ENCODE measurements around the gene WNT5A.

WNT5A gene

DNA sequence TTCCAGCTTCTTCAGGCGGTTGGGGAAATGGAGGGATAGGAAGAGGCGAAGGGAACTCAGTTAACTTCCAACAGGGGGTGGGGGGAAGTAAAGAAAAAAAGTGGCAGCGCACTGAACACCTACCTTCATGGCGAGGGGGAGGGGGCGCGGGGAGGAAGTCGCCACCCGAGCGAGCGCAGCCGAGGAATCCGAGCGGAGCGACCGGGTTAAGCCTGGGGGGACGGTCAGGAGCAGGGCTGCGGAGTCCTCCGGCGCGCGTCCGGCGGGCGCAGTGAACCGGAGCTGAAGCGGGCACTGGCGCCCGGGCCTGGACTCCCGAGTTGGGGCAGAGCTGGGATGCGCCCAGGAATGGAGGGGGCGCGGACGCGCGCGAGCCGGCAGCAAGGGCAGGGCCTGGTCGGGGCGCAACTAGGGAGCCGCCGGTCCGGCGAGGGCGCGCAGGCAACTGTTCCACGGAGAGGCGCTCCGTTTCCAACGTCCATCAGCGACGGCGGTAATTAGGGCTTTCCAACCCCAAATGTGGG is at the start of gene WNT5A:
TSS of gene WNT5A (minus strand) at position 450 of the 524 bp plus-strand sequence. CDS start at position 129, 321 bp downstream.
- peak; percentile 68 for DNase-seq (ENCODE audit: low spot score)

DNA sequence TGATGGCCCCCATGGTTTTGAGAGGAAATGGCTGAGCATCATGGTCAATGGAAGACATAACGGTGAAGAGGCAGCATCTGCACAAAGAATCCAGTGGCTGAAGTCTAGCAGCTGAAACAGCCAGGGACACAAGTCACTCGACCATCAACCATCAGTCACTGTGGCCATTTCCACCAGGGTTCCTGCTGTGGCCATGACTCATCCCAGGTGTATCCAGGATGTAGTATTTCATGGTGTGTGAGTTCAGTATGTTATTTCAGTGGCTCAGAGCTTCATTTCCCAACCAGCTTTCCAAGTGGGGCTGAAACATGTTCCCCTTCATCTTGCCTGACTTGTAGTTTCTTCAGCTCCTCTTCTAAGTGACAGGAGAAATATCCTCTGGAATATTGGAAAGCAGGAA is 47.8 kb upstream of the WNT5A start:
- no peak for DNase-seq (ENCODE audit: low spot score)

DNA sequence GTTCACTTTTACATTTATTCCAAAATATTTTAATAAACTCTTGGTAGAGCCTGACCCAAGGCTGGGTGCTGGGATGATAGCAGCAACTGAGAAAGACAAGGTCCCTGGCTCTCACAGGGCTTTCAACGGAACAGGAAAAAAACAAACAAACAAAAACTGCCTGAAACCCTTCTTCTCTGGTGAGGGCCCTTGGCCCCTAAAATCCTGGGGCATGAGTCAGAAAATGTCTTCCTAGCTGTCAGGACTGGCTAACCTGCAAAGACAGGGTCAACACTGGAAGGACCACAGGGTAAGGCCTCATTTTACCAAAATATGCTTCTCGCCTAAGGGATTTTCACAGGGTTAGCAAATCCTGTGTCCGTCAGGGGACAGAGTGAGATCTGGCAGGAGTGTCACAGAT is 45.7 kb upstream of the WNT5A start:
- DNase-seq (ENCODE audit: low spot score) = no peak

DNA sequence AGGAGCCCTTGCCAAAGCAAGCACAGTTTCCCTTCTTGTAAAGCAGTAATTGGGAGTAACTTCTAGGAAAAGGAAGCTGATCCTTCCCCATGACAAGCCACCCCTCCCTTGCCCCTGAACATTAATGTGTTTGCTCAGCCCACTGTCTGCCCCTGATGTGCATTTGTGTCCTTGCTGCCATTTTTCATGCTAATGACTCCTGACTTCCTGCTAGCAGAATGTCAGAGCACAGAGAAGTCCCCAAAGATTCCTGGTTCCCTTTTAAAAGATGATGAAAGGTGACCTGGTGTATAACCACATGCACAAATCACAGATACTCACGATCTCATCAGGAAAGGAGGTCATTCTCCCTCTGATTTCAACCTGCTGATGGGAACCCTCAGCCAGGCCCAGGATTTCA is 44.2 kb upstream of the WNT5A start:
- DNase-seq (ENCODE audit: low spot score) = no peak

DNA sequence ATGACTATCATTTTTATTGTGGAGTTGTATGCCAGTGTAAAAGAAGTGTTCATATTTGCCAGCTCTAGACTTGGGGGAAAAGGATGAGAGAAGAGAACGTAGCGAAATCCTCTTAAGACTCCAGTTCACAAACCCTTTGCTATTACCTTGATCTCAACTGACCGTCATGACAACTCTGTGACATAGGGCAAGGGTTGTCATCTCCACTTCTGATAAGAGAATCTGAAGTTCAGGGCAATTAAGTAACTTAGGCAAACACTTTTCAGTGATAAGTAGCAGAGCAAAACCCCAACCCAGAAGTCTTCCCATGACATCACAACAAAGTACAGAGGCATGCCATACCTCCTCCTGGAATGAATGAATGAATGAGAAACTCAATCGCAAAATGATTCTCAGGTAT is 40.3 kb upstream of the WNT5A start:
- no peak for DNase-seq (ENCODE audit: low spot score)

DNA sequence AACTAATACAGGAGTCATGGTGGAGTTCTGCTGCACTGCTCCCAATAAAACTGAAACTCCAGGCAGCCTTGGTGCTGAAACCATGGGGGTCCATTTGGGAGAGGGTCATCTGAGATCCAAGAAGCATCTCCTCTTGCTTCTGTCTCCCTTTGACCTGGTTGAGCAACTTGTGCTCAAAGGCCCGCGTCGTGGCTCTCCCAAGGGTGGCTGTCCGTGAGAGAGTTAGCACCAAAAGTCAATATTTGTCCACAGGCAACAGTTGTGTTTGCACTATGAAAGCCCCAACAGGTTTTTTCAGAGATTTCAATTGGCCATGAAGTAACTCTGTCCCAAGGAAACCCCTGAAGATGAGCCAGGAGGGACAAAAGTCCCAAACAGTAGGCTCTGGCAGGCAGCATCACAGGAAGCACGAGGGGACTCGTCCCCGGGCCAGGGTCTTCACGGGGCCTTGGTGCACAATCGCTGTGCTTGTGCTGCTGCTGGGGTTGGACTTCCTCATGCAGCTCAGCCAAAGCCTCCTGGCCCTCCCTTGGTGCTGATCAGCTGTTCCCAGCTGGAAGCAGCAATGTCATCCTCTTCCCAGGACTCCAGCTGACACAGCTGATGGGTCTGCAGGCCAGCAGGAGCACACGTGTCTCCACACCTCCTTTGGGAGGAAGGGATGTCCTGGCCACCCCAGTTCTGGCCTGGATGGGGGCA is 39.4 kb upstream of the WNT5A start:
- DNase-seq (ENCODE audit: low spot score) = no peak

DNA sequence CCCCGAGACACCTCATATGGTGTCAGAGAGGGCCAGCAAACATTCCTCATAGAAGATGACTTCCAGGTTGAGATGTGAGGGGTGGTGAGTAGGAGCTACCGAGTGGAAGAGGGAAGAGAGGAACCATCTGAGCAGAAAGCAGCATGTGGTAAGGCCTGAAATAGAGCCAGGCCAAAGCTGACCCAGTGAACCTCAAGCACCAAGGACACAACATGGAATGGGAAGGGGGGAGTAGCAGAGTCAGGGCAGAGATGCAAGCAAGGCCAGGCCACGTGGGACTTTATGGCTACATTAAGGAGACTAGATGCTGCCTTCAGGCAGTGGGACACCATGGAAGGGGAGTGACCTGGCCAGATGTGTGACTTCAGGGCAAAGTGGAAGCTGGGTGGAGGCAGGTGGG is 38.3 kb upstream of the WNT5A start:
- DNase-seq (ENCODE audit: low spot score) = no peak

DNA sequence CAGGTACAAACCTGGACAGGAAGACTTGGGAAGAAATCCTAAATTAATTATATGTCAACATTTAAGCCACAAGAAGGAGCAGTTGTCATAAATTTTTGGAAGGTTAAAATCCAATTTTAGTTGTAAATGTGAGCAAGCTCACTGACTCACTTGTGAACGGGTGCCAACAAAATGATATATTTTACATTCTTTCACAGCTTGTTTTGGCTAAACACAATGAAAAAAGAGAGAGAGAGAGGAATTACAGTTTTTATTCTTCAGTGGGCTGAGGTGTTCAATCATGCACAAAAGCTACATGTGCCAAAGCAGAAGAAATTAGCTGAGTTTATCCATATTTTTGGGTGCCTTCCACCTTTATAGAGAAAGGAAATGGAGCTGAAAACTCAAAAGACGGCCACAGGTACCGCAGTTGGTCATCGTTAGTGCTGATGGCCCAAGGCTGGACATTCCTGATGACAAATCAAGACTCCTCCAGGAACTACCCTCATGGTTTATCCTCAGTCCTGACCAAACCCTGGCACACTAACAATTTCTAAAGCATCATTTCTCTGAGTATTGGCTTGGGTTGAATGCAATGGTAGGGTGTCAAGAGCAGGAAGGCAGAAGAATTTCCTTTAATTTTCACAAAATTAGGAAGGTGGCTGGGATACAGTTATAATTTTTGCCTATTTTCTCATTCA is 37.6 kb upstream of the WNT5A start:
- no peak for DNase-seq (ENCODE audit: low spot score)

DNA sequence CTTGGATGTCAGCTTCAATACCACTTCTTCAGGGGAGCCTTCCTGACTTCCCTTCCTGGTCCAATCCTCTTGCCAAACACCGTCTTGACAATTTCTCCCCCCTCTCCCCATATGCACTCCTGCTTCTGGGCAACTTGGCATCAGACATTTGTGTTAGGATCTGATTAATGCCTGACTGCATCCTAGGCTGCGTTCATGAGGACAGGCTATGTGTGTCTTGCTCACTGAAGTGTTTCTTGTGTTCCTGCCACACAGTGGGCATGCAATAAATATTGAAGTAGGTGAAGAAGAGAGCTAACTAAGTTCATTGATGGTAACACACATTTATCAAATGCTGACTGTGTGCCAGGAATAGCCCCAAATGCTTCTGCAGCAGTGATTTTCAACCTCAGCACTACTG is 36.4 kb upstream of the WNT5A start:
- DNase-seq (ENCODE audit: low spot score) = no peak

DNA sequence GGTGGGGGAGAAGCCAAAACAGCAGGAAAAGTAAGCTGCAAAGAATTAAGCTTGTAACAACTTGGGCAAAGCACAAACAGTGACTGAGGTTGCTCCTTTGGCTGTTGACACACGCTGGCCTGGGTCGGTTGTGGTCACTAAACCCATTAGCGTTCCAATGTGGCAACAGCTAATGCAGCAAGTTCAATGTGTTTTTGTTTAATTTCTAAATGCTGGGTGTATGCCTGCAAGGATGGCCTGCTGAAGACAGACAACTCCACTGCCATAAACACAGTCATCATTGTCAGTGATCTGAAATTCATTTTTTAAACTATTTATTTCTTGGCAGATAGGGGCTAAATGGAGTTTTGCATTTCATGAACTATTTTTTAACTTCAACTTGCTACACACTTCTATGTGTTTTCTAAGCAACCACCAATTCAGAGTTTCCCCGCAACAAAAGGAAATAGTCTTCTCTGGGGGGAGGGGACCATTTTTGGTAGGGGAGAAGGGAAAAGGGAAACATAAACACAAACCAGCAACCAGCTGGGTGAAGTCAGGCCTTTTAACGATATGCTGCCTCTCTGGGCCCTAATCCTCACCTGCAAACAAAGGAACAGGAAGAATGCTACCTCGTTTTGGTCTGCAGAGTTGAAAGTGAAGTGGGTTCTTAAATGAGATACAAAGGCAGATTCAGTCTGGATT is 34.8 kb upstream of the WNT5A start:
- DNase-seq (ENCODE audit: low spot score) = peak; percentile 49

DNA sequence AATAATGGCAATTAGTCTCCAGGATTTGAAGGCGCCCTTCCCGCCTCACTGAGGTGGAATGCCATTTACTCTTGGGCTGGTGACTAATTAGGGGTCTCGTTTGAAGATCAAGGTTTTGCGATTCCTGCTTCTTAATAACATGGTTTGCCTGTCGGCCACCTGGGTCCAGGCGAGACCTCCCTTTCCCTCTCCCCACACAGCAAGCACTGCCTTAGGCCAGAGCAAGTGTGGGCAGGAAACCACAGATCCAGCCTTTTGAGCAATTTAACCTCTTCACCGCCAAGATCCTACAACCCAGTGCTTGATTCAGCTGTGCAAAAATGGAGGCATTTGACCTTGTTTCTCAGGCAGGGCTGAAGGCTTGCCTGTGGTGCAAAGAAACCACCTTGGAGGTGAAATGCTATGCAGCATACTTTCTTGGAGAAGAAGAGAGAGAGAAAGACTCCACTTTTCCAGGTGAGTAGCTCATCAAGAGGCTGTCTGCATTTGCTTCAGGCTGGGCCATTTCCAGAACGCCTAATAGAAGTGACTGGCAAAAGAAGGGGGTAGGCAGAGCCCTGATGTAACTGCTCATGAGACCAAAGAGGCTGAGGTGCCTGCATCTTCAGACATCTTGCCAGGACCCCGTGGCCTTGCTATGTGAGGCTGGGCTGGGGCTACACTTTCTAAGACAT is 34.1 kb upstream of the WNT5A start:
- DNase-seq (ENCODE audit: low spot score) = no peak

DNA sequence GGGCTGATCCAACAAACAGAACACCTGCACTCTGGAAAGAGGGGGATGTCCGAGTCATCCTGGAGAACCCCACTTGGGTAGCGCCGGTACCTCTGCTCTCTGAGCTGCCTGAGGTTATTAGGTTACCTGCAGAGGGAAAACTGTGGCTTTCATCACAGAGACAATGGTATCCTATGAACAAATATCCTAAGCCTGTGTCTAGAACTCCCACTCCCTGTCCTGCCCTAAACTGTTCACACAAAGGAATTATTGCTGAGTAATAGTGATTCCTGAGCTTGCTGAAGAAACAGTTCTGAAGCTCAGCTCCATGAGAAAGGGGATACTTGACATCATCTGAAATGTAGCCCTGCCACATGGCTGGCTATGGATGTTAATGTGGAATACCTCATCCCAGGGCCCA is 31.9 kb upstream of the WNT5A start:
- no peak for DNase-seq (ENCODE audit: low spot score)

DNA sequence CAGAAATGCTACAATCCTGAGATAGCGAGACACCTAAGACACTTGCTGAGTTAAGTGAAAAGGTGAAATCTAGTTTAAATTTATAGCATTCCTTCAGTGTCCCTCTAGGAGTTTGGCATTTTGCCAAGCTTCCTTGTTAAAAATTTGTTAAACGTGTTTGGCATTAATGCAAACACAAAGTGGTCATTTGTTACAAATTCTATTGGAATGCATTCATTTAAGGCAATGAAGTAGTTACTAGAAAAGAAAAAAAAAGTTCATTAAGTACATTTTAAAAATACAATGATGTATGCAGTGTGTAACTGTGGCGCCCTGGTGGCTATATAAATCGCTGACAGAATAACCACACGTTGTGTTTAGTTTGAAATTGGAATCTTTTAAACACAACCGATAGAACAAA is 31.3 kb upstream of the WNT5A start:
- DNase-seq (ENCODE audit: low spot score) = no peak

DNA sequence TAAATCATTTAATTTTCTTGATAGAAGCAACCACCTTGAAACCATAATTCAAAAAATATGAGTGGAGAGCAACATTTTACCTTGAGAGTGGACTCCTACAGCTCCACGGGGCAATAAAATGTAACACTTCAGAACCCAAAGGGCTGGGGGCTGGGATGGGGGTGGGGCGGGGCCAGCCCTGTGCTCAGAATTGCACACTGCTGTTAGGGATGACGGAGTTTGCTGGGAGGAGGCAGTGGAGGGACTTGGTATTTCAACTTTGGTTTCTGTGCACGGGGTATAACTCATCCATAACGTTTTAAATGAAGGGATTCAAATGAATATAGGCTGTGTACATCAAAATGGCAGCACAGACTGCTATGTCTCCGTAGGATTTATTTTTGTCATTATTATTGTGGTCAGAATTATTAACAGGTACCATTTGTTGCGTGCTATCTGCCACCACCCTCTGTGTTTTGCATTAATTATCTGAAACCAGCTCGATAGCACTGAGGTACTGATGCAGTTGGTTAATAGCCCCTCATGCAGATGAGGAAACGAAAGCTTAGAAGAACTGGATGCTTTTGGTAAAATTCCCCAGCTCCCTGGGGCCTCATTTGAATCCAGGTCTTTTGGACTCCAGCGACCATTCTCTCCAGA is 29.4 kb upstream of the WNT5A start:
- DNase-seq (ENCODE audit: low spot score) = no peak

DNA sequence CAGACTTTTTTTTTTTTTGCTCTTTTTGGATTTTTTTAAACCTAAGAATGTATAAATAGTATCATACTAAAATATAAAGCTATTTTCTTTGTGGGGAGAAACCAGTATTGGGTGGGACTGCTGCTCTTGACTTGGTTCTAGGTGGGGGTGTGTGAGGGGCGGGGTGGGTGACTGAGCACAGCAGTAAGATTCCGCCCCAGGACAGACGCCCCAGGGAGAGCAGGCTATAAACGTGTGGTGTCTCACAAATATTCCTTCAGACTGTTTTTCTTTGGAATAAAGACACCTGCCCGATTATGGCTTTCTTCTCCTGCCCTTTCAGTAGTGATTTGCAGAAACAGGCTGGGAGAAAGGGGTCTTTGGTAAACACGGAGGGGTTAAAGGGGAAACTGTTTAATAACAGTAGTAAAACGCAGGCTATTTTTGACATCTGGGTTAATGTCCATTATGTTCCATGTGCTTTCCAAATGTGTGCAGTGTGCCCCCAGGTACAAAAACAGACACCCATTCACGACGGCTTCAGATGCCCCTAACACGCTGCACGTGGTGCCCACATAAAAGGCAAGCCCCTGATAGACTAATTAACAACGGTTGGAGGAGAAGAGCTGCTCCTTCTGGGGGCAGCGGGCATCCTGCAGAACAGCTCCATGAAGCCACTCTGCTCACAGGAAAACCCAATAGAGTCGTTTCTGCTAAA is 28.6 kb upstream of the WNT5A start:
- DNase-seq (ENCODE audit: low spot score) = no peak

DNA sequence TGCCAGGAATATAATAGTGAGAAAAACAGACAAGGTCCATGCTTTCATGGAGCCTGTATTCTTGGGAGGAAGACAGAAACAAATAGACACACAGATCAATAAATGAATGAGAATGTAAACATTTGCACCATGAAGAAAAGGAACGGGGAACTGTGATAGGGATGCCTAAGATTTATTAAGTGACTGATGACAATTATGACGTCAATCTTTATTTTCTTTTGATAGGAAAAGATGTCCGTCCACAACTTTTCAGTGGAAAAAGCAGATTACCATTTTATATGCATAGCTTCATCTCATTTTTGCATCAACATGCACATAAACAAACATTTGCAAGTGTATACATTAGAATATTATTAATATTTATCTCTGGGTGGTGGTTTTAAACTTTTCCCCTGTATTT is 27.9 kb upstream of the WNT5A start:
- DNase-seq (ENCODE audit: low spot score) = no peak

DNA sequence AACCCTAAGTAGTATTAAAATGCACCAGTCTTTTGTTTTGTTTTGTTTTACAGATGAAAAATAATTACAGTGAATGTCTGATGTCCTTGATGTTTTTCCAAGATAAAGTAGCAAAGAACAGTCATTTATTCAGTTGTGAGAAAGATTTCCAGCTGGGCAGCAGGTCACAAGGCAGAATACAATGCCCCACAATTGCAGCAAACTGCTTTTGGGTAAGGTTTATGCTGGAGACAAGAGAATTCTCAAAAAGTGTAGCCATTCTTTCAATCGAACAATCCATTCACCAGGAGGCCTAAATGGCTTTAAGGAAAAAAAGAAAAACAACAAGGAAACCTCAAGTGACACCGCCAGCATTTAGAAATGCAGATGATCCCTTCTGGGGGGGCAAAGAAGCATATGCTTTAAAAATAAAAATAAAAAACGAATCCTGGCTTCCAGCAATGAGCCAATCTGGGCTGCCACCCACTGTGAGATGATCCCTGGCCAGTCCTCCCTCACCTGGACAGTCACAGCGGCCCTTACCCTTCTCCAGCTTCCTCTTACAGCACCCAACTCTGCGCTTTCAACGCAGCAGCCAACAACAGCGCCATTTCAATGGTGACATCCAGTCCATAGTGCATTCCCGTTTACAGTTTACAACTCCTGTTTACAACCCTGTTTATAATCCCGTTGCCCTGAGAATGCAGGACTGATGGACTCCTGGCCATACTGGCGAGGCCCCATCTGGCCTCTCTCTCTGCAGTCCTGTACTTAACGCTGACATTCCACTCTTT is 25.7 kb upstream of the WNT5A start:
- DNase-seq (ENCODE audit: low spot score) = no peak

DNA sequence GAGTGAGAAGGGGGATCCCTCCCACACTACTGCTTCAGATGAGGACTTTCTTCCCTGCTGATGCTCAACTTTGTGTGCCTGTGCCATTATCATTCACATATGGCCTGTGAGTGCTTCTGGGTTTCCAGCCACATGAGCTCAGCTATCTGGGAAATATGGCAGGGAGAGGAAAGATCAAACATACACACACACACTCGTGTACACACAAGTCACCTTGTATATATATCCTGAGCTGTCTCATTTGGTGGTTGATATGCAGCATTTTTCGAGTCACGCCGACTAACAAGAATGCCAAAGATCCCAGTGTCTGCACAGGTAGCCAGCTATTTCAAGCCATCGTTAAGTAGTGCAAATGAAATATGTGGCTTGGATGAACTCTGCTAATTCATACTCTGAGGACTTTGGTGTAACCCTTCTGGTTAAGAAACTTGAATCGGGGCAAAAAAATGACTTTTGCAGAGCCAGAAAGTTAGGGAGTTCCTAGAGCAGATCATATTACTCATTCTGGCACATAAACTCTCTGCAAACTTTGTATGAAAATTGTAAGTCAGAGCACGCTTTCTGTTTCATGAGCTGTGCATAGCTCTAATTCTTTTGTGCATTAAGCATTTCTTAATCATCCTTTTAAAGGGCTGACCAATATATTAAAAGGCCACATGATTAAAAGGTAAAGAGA is 24.9 kb upstream of the WNT5A start:
- DNase-seq (ENCODE audit: low spot score) = no peak

DNA sequence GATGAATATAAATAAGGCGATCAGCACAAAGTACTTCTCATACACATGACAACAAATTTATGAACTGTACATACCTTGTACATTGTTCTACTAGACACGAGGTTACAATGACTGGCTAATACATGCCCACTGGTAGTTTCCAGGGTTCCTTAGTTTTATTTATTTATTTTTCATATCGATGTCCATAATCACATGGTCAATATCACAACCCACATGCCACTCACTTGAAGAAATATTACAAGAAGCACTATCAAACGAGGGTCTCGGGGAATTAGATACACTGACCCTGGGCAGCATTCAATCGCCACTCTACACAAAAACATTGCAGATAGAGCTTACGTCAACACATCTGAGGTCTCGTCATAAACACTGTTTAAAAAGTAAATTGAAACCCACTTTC is 21.2 kb upstream of the WNT5A start:
- DNase-seq (ENCODE audit: low spot score) = no peak

DNA sequence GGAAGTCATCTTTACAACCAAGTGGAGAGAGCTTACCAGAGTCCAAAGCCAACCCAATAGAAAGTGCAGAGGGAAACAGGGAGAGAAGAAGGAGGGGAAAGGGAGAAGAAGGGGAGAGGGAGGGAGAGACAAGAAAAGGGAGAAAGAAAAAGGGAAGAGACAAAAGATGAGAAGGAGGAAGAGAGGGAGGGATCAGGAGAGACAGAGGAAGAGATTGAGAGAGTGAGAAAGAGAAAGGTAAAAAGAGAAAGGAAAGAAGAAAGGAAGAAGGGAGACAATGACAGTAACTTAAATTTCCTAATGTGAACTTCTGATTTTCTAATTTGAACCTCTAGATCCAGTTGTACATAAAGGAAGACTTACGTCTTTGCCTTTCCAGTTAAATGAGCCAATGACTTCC is 20.7 kb upstream of the WNT5A start:
- DNase-seq (ENCODE audit: low spot score) = no peak

All from iPS-NIHi11 (cell line).